B cell (primary cell): ENCODE measurements around the gene VPS8.

Source experiments
- EZH2 ChIP-seq: IDR thresholded peaks from 2 replicates; pipeline ENCODE4 v1.6.1; 2012; ENCODE audit warnings: borderline replicate concordance, low read depth, mild to moderate bottlenecking, moderate library complexity, low read length; ENCODE audit not compliant: insufficient read depth, poor library complexity, severe bottlenecking
- TF ChIP-seq, protein P1 (sequence below): fragments of 200-600 bp; IDR thresholded peaks from one replicate; pipeline ENCODE4 v1.8.0; 2022; ENCODE audit warnings: antibody characterized with exemption, mild to moderate bottlenecking

DNA sequence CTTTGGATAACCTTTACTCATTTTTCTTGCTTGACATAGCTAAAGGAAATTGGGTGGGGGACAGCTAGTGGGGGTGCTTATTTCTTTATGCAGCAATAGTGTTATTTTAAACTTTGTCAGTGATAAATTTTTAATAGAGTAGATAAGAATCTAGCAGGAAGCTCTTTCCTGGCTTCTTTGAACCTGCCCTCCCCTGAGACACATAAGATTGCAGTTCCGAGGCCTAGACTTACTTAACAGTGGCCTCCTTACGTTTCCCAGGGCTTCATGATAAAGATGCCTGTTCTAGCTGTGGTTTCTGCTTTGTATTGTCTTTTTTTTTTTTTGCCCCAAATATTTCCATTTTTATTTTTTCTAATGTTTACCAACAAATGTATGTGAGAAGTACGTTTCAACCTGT lies 170.1 kb downstream of the VPS8 start:
- TF ChIP-seq, protein P1, sequence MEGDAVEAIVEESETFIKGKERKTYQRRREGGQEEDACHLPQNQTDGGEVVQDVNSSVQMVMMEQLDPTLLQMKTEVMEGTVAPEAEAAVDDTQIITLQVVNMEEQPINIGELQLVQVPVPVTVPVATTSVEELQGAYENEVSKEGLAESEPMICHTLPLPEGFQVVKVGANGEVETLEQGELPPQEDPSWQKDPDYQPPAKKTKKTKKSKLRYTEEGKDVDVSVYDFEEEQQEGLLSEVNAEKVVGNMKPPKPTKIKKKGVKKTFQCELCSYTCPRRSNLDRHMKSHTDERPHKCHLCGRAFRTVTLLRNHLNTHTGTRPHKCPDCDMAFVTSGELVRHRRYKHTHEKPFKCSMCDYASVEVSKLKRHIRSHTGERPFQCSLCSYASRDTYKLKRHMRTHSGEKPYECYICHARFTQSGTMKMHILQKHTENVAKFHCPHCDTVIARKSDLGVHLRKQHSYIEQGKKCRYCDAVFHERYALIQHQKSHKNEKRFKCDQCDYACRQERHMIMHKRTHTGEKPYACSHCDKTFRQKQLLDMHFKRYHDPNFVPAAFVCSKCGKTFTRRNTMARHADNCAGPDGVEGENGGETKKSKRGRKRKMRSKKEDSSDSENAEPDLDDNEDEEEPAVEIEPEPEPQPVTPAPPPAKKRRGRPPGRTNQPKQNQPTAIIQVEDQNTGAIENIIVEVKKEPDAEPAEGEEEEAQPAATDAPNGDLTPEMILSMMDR = no peak
- no peak for TF ChIP-seq EZH2
